ENCODE measurements around the gene SPATS2L.

Gene SPATS2L

DNA sequence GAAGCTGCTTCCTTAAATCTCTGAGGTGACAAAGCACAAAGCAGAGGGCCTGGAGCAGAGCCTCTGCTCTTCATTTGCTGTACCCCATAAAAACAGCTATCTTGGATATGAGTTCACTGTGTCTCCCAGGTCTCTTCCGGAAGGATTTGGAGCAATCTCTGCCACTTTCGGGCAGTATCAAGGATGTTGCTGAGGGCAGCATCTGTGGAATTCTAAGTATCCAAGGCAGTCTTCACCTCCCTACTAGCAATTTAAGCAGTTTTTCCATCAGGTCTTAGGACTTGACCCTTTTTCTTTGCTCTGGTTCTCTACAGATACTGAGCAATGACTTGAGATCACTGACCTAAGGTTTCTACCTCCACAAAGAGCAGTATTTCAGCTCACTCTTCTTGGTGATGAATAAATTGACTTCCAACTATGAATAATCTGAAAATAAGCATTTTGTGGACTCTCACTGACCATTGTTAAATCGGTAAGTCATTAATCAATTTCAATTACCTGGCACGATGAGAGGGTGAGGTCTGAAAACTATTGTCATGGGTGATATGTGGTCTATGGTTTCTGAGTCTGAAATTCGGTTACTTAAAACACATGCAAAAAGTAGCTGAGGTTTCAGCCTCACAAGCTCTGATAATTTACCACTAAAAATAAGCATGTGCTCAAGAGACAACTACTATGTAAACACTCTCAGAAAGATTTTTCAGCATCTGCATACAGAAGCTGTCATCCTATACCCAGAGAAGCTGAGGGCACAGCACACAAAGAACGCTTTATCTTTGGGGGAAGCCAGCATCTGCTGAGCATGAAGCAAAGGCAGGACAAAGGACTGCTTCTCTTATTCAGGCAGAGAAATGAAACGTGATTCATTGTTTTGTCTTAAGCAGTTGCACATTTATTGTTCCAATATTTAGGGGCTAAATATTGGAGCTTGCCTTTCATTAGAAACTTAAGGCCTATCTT, 32.1 kb upstream of the SPATS2L start:
- H3K79me2 ChIP-seq (ENCODE audit: insufficient read depth, low read length), result no peaks in the 10 kb centered on the region
- no peak overlapping the region for H3K4me3 ChIP-seq (ENCODE audit: low read length, poor library complexity, severe bottlenecking)
- no peaks in the 10 kb centered on the region for H3K9me2 ChIP-seq (replicated peaks; ENCODE audit: low read depth, low read length)
- H3K4me1 ChIP-seq (ENCODE audit: insufficient read depth, low read length, poor library complexity, severe bottlenecking), result no peaks in the 10 kb centered on the region
- no peak for TF ChIP-seq EZH2phosphoT487 (IDR thresholded peaks at IDR 0.05; ENCODE audit: borderline replicate concordance)
- TF ChIP-seq, protein P1, sequence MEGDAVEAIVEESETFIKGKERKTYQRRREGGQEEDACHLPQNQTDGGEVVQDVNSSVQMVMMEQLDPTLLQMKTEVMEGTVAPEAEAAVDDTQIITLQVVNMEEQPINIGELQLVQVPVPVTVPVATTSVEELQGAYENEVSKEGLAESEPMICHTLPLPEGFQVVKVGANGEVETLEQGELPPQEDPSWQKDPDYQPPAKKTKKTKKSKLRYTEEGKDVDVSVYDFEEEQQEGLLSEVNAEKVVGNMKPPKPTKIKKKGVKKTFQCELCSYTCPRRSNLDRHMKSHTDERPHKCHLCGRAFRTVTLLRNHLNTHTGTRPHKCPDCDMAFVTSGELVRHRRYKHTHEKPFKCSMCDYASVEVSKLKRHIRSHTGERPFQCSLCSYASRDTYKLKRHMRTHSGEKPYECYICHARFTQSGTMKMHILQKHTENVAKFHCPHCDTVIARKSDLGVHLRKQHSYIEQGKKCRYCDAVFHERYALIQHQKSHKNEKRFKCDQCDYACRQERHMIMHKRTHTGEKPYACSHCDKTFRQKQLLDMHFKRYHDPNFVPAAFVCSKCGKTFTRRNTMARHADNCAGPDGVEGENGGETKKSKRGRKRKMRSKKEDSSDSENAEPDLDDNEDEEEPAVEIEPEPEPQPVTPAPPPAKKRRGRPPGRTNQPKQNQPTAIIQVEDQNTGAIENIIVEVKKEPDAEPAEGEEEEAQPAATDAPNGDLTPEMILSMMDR (conservative IDR thresholded peaks at IDR 0.05; ENCODE audit: low read length), result no peak
- no peaks in the 10 kb centered on the region for H3F3A ChIP-seq (ENCODE audit: low read depth)
- H3K9me3 ChIP-seq (ENCODE audit: insufficient read depth, low read depth, low read length), result no peaks in the 10 kb centered on the region
- no peak overlapping the region for H3K9ac ChIP-seq (ENCODE audit: low read depth, low read length, poor library complexity, severe bottlenecking)
- H3K36me3 ChIP-seq (ENCODE audit: insufficient read depth, low read length), result no peaks in the 10 kb centered on the region
- no peaks in the 10 kb centered on the region for H4K20me1 ChIP-seq (ENCODE audit: insufficient read depth, low read length, poor library complexity, severe bottlenecking)
- no peak overlapping the region for H2AFZ ChIP-seq (ENCODE audit: low read length)
- H3K27me3 ChIP-seq (ENCODE audit: insufficient read depth, low read length, poor library complexity, severe bottlenecking), result no peaks in the 10 kb centered on the region
- no peak overlapping the region for H3K4me2 ChIP-seq (ENCODE audit: low read depth, low read length, poor library complexity, severe bottlenecking)

DNA sequence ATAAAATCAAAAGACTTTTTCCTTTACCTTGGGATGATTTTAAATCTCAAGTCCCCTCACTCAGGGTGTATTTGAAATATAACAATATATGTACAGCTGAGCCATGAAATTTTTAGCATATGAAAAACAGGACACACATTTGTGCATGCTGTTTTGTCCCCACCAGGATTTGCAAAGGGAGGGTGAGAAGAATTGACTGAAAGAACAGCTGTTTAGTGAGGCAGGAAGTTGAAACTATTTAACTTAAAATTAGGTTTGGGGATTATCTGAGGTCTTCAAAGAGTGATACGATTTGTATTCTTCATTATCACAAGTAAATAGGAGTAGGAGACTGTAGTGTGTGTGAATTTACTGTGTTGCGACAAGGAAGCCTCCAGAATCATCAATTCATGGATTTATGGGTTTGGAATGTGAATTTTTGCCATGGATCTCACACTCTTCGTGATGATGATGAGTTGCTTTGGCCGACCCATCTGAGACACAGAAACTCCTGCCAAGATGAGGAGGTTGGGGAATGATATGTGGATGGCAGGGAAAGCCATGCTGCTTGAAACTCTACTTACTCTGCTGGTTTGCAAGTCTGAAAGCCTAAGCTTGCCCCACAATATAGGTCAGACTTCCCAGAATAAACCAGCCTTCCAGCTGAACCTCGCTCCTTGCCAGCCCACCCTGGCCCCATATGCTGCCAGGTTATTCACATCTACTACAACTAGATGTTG, 31.0 kb upstream of the SPATS2L start:
- Histone ChIP-seq H3K9me2 (replicated peaks; ENCODE audit: low read depth, low read length) (no peaks in the 10 kb centered on the region), H3K4me3 (ENCODE audit: low read length, poor library complexity, severe bottlenecking) (no peak overlapping the region), H2AFZ (ENCODE audit: low read length) (no peak overlapping the region), H3K36me3 (ENCODE audit: insufficient read depth, low read length) (no peaks in the 10 kb centered on the region), H3K4me1 (ENCODE audit: insufficient read depth, low read length, poor library complexity, severe bottlenecking) (no peaks in the 10 kb centered on the region), H3K9ac (ENCODE audit: low read depth, low read length, poor library complexity, severe bottlenecking) (no peak overlapping the region), H3K9me3 (ENCODE audit: insufficient read depth, low read depth, low read length) (no peaks in the 10 kb centered on the region), H3K27me3 (ENCODE audit: insufficient read depth, low read length, poor library complexity, severe bottlenecking) (no peaks in the 10 kb centered on the region), H4K20me1 (ENCODE audit: insufficient read depth, low read length, poor library complexity, severe bottlenecking) (no peaks in the 10 kb centered on the region), H3K79me2 (ENCODE audit: insufficient read depth, low read length) (no peaks in the 10 kb centered on the region), H3K4me2 (ENCODE audit: low read depth, low read length, poor library complexity, severe bottlenecking) (no peak overlapping the region), H3F3A (ENCODE audit: low read depth) (no peaks in the 10 kb centered on the region)
- TF ChIP-seq, protein P1 (conservative IDR thresholded peaks at IDR 0.05; ENCODE audit: low read length), result no peak
- no peak for TF ChIP-seq EZH2phosphoT487 (IDR thresholded peaks at IDR 0.05; ENCODE audit: borderline replicate concordance)

DNA sequence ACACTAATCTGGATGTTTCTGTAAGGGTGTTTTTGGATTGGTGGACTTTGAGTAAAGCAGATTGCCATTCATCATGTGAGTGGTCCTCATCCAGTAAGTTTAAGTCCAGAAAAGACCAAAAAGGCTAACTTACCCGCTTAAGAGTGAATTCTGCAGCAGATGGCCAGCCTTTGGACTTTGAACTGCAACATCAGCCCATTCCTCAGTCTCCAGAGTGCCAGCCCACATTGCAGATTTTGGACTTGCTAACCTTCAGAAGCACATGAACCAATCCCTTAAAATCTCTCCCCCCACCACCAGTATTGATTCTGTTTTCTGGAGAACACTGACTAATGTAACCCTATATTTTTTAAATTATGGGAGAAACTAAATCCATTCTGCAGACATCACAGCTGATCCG, 30.0 kb upstream of the SPATS2L start:
- Histone ChIP-seq H3K27me3 (ENCODE audit: insufficient read depth, low read length, poor library complexity, severe bottlenecking) (no peaks in the 10 kb centered on the region), H3K4me2 (ENCODE audit: low read depth, low read length, poor library complexity, severe bottlenecking) (no peak overlapping the region), H3K4me1 (ENCODE audit: insufficient read depth, low read length, poor library complexity, severe bottlenecking) (no peaks in the 10 kb centered on the region), H2AFZ (ENCODE audit: low read length) (no peak overlapping the region), H3K9ac (ENCODE audit: low read depth, low read length, poor library complexity, severe bottlenecking) (no peak overlapping the region), H3K9me2 (replicated peaks; ENCODE audit: low read depth, low read length) (no peaks in the 10 kb centered on the region), H4K20me1 (ENCODE audit: insufficient read depth, low read length, poor library complexity, severe bottlenecking) (no peaks in the 10 kb centered on the region), H3K36me3 (ENCODE audit: insufficient read depth, low read length) (no peaks in the 10 kb centered on the region), H3K9me3 (ENCODE audit: insufficient read depth, low read depth, low read length) (no peaks in the 10 kb centered on the region), H3K79me2 (ENCODE audit: insufficient read depth, low read length) (no peaks in the 10 kb centered on the region), H3K4me3 (ENCODE audit: low read length, poor library complexity, severe bottlenecking) (no peak overlapping the region), H3F3A (ENCODE audit: low read depth) (no peaks in the 10 kb centered on the region)
- TF ChIP-seq EZH2phosphoT487 (IDR thresholded peaks at IDR 0.05; ENCODE audit: borderline replicate concordance), result no peak
- TF ChIP-seq, protein P1 (conservative IDR thresholded peaks at IDR 0.05; ENCODE audit: low read length), result no peak

Data from Loucy (cell line).